Gastrocnemius medialis (tissue), 4 donors: ENCODE results near the gene LMO1.

Experiments used
- POLR2A ChIP-seq, 2 donors: fragments of 450-650 bp; IDR thresholded peaks; one replicate each; pipeline ENCODE4 v1.6.1; 2017; ENCODE audit warnings: antibody characterized with exemption in 2 of 2, mild to moderate bottlenecking in 2 of 2, moderate library complexity in 2 of 2
- TF ChIP-seq, protein P1 (sequence below), 5 experiments: fragments of 450-650 bp in 3 of 5; fragments of 200-600 bp in 2 of 5; sonication (generic) in 2 of 5; IDR thresholded peaks in 4 of 5; conservative IDR thresholded peaks in 1 of 5; 1 replicate in 4 of 5; 2 replicates in 1 of 5; pipeline ENCODE4 v1.5.1; 2016 to 2019; ENCODE audit warnings: antibody characterized with exemption in 5 of 5, mild to moderate bottlenecking in 3 of 5, moderate library complexity in 3 of 5

- TF ChIP-seq, protein P1, sequence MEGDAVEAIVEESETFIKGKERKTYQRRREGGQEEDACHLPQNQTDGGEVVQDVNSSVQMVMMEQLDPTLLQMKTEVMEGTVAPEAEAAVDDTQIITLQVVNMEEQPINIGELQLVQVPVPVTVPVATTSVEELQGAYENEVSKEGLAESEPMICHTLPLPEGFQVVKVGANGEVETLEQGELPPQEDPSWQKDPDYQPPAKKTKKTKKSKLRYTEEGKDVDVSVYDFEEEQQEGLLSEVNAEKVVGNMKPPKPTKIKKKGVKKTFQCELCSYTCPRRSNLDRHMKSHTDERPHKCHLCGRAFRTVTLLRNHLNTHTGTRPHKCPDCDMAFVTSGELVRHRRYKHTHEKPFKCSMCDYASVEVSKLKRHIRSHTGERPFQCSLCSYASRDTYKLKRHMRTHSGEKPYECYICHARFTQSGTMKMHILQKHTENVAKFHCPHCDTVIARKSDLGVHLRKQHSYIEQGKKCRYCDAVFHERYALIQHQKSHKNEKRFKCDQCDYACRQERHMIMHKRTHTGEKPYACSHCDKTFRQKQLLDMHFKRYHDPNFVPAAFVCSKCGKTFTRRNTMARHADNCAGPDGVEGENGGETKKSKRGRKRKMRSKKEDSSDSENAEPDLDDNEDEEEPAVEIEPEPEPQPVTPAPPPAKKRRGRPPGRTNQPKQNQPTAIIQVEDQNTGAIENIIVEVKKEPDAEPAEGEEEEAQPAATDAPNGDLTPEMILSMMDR (IDR thresholded peaks at IDR 0.05 in 4 of 5, conservative IDR thresholded peaks at IDR 0.05 in 1 of 5), result no peak
- no peak for TF ChIP-seq POLR2A (IDR thresholded peaks at IDR 0.05)
These were observed 39.0 kb downstream of the LMO1 start for GRCh38 chr11:8224711-8225110.
